Hepatocyte (in vitro differentiated cells): ENCODE measurements around the gene ASS1. TPM values are rescaled to one million over a fixed set of nuclear protein-coding genes. Genes with fewer than 3 reads are reported as not detected.

Source experiments
- DNase-seq: peaks from one replicate; pipeline ENCODE4 v3.0.0-alpha.2; 2016; ENCODE audit warnings: low spot score
- H2AFZ ChIP-seq: fragments of 200-600 bp; sonication (generic); 2 replicates; pipeline ENCODE4 v1.6.0; 2016; ENCODE audit warnings: antibody characterized with exemption, mild to moderate bottlenecking
- H3K27ac ChIP-seq: fragments of 200-600 bp; sonication (generic); 2 replicates; pipeline ENCODE4 v1.5.1; 2016; ENCODE audit warnings: mild to moderate bottlenecking
- H3K27me3 ChIP-seq: fragments of 200-600 bp; sonication (generic); 2 replicates; pipeline ENCODE4 v1.6.1; 2016
- H3K36me3 ChIP-seq: fragments of 200-600 bp; sonication (generic); replicated peaks from 2 replicates; pipeline ENCODE4 v1.5.1; 2016; ENCODE audit warnings: low read depth; ENCODE audit not compliant: insufficient read depth
- H3K4me1 ChIP-seq: fragments of 200-600 bp; sonication (generic); 2 replicates; pipeline ENCODE4 v1.5.1; 2016; ENCODE audit warnings: mild to moderate bottlenecking, moderate library complexity; ENCODE audit not compliant: insufficient read depth
- H3K4me2 ChIP-seq: fragments of 200-600 bp; sonication (generic); 2 replicates; pipeline ENCODE4 v1.6.0; 2016
- H3K4me3 ChIP-seq: fragments of 200-600 bp; sonication (generic); 2 replicates; pipeline ENCODE4 v1.5.1; 2016; ENCODE audit warnings: mild to moderate bottlenecking
- H3K79me2 ChIP-seq: fragments of 200-600 bp; sonication (generic); 2 replicates; pipeline ENCODE4 v1.6.0; 2017; ENCODE audit warnings: mild to moderate bottlenecking
- H3K9me2 ChIP-seq: fragments of 200-600 bp; sonication (generic); replicated peaks from 2 replicates; pipeline ENCODE4 v1.6.0; 2017; ENCODE audit warnings: mild to moderate bottlenecking; ENCODE audit not compliant: insufficient read depth
- H3K9me3 ChIP-seq: fragments of 200-600 bp; sonication (generic); 2 replicates; pipeline ENCODE4 v1.5.1; 2016; ENCODE audit warnings: low read depth, mild to moderate bottlenecking
- H4K20me1 ChIP-seq: fragments of 200-600 bp; sonication (generic); 2 replicates; pipeline ENCODE4 v1.6.0; 2016; ENCODE audit warnings: mild to moderate bottlenecking; ENCODE audit not compliant: insufficient read depth, poor library complexity, severe bottlenecking
- CTCF ChIP-seq: fragments of 200-600 bp; sonication (generic); IDR thresholded peaks from 2 replicates; pipeline ENCODE4 v1.5.1; 2016; ENCODE audit warnings: antibody characterized with exemption, mild to moderate bottlenecking; ENCODE audit not compliant: poor library complexity
- EZH2 ChIP-seq: fragments of 200-600 bp; sonication (generic); IDR thresholded peaks from 2 replicates; pipeline ENCODE4 v1.6.1; 2016; ENCODE audit warnings: antibody characterized with exemption, mild to moderate bottlenecking, borderline replicate concordance
- EZH2phosphoT487 ChIP-seq: fragments of 200-600 bp; sonication (generic); IDR thresholded peaks from one replicate; pipeline ENCODE4 v1.6.1; 2018; ENCODE audit warnings: antibody characterized with exemption, mild to moderate bottlenecking, low read depth, moderate library complexity; ENCODE audit not compliant: unreplicated experiment, severe bottlenecking
- WGBS: methylation state at CpG from one replicate; pipeline ENCODE4 v1.1.6; 2016; ENCODE audit warnings: low lambda C conversion rate; ENCODE audit errors: missing lambda C conversion rate; 5-methylcytosine and 5-hydroxymethylcytosine counted together
- polyA plus RNA-seq: library from polyadenylated mRNA; unstranded; fragments of >200 nt; fragmentation: Nextera tagmentation; extraction: Ambion mirVana; gene quantifications from 2 replicates; pipeline ENCODE4 v1.2.1, GENCODE V29; 2016
- total RNA-seq: library from RNA; depleted of rRNA; stranded (reverse); fragments of >200 nt; gene quantifications from 2 replicates; pipeline ENCODE4 v1.2.3, GENCODE V29; 2014

The ASS1 gene
- total and polyA plus RNA-seq, 2 experiments from 2014 or later, result 145 to 292 TPM

- Histone ChIP-seq H3K4me2 (no peak overlapping the region), H3K36me3 (no peaks in the 10 kb centered on the region), H2AFZ (no peak overlapping the region), H3K27me3 (no peaks in the 10 kb centered on the region), H3K79me2 (no peaks in the 10 kb centered on the region), H4K20me1 (no peaks in the 10 kb centered on the region), H3K9me2 (no peaks in the 10 kb centered on the region), H3K4me3 (no peak overlapping the region), H3K4me1 (peaks cover 31% of the 10 kb centered on the region), H3K9me3 (no peaks in the 10 kb centered on the region), H3K27ac (peak overlapping the region; percentile 99)
- DNase-seq, result peak; percentile 38
- no peak for TF ChIP-seq EZH2phosphoT487
- no peak for TF ChIP-seq CTCF
- no peak for TF ChIP-seq EZH2
- WGBS, result 92% methylated on average over 7 of the region's 7 CpGs
Measured at GRCh38 chr9:130498298-130498917, 53.6 kb downstream of the ASS1 start.

- H3K4me2 ChIP-seq, result no peak overlapping the region
- peak; percentile 62 for DNase-seq
Measured at GRCh38 chr9:130498918-130499698, 54.3 kb downstream of the ASS1 start.

DNA sequence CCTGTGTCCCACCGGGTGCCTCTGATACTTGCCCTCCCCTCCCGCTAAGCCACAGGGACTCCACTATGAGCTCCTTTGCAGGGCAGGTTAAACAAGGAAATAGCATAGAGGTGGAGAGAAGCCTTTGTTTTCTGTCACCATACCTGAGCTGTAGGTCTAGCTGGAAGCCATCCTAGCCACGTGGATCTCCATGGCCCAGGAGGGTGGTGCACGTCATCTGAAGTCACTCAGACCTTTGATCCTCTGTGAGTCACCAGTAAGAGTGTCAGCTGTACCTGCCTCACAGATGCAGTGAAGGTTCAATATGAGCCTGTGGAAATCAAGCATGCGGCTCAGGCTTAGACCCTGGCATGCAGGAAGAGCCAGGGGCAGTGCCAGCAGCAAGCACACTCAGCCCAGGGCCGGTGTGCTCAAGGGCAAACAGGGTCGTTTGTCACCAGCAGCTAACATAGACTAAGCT, 55.1 kb downstream of the ASS1 start:
- Histone ChIP-seq H4K20me1 (no peaks in the 10 kb centered on the region), H3K9me3 (no peaks in the 10 kb centered on the region), H2AFZ (no peak overlapping the region), H3K27ac (peak overlapping the region; percentile 99), H3K4me1 (peaks cover 31% of the 10 kb centered on the region), H3K9me2 (no peaks in the 10 kb centered on the region), H3K4me3 (no peak overlapping the region), H3K79me2 (no peaks in the 10 kb centered on the region), H3K36me3 (no peaks in the 10 kb centered on the region), H3K27me3 (no peaks in the 10 kb centered on the region), H3K4me2 (peak overlapping the region; percentile 35)
- 62% methylated on average over 7 of the region's 7 CpGs for WGBS
- peak; percentile 86 for DNase-seq
- TF ChIP-seq EZH2 (no peak), CTCF (no peak), EZH2phosphoT487 (no peak)

More at GRCh38 chr9:130498918-130499698, 54.3 kb downstream of the ASS1 start:
- no peaks in the 10 kb centered on the region for H4K20me1 ChIP-seq
- H3K4me1 ChIP-seq, result peaks cover 31% of the 10 kb centered on the region
- no peaks in the 10 kb centered on the region for H3K9me2 ChIP-seq
- no peaks in the 10 kb centered on the region for H3K9me3 ChIP-seq
- no peaks in the 10 kb centered on the region for H3K79me2 ChIP-seq
- WGBS, result 81% methylated on average over 9 of the region's 9 CpGs
- no peaks in the 10 kb centered on the region for H3K27me3 ChIP-seq
- peak overlapping the region; percentile 99 for H3K27ac ChIP-seq
- no peaks in the 10 kb centered on the region for H3K36me3 ChIP-seq
- no peak overlapping the region for H3K4me3 ChIP-seq
- no peak overlapping the region for H2AFZ ChIP-seq
- no peak for TF ChIP-seq EZH2phosphoT487
- TF ChIP-seq EZH2, result no peak
- TF ChIP-seq CTCF, result no peak
